CD14-positive monocyte (primary cell): ENCODE data around the gene GPR25. TPM values are rescaled to one million over a fixed set of nuclear protein-coding genes. Genes with fewer than 3 reads are reported as not detected.

Source experiments
- DNase-seq, 3 donors: peaks; one replicate each; pipeline ENCODE4 v3.0.0-alpha.2; 2011 to 2022
- H2AFZ ChIP-seq: 2 replicates; pipeline ENCODE4 v1.6.0; 2012; ENCODE audit warnings: mild to moderate bottlenecking, low read depth, low read length, inconsistent platforms; ENCODE audit not compliant: insufficient read depth, poor library complexity, severe bottlenecking
- H3K27ac ChIP-seq, 2 donors: 1 replicate in 1 of 2; 2 replicates in 1 of 2; pipeline ENCODE4 v1.5.1; 2012 to 2013; ENCODE audit warnings: low read length in 2 of 2, control low read depth in 1 of 2, inconsistent platforms in 1 of 2, low read depth in 1 of 2, mild to moderate bottlenecking in 1 of 2
- H3K27me3 ChIP-seq, 2 donors: one replicate each; pipeline versions ENCODE4 v1.6.0 to v1.6.1; 2011 to 2013; ENCODE audit warnings: low read length in 2 of 2; ENCODE audit not compliant: control insufficient read depth in 2 of 2, insufficient read depth in 2 of 2
- H3K36me3 ChIP-seq, 2 donors: replicated peaks in 1 of 2; 1 replicate in 1 of 2; 2 replicates in 1 of 2; pipeline versions ENCODE4 v1.5.1 to v1.6.1; 2012 to 2013; ENCODE audit warnings: low read length in 2 of 2, control low read depth in 1 of 2, inconsistent platforms in 1 of 2, mild to moderate bottlenecking in 1 of 2; ENCODE audit not compliant: insufficient read depth in 2 of 2, control insufficient read depth in 1 of 2
- H3K4me1 ChIP-seq, 2 donors: 1 replicate in 1 of 2; 2 replicates in 1 of 2; pipeline versions ENCODE4 v1.5.1 to v1.6.1; 2012 to 2013; ENCODE audit warnings: low read length in 2 of 2, control low read depth in 1 of 2, inconsistent platforms in 1 of 2, mild to moderate bottlenecking in 1 of 2, moderate library complexity in 1 of 2; ENCODE audit not compliant: insufficient read depth in 2 of 2, control insufficient read depth in 1 of 2
- H3K4me2 ChIP-seq: replicated peaks from 2 replicates; pipeline ENCODE3; 2012; ENCODE audit warnings: low read length, moderate library complexity, mild to moderate bottlenecking; ENCODE audit not compliant: poor library complexity, severe bottlenecking; ENCODE audit errors: extremely low read depth
- H3K4me3 ChIP-seq, 3 experiments: fragments of 200-600 bp in 1 of 3; sonication (generic) in 1 of 3; replicated peaks in 1 of 3; 1 replicate in 2 of 3; 2 replicates in 1 of 3; pipeline ENCODE4 v1.5.1; 2011 to 2013; ENCODE audit warnings: low read length in 3 of 3, mild to moderate bottlenecking in 3 of 3, control low read depth in 2 of 3, low read depth in 2 of 3, inconsistent platforms in 1 of 3, moderate library complexity in 1 of 3
- H3K79me2 ChIP-seq: 2 replicates; pipeline ENCODE4 v1.6.0; 2012; ENCODE audit warnings: mild to moderate bottlenecking, control low read depth, inconsistent platforms, low read length, moderate library complexity; ENCODE audit not compliant: insufficient read depth
- H3K9ac ChIP-seq: 2 replicates; pipeline ENCODE4 v1.6.0; 2017; ENCODE audit warnings: low read length, mild to moderate bottlenecking; ENCODE audit not compliant: insufficient read depth, poor library complexity, severe bottlenecking
- H3K9me3 ChIP-seq, 2 donors: replicated peaks in 1 of 2; 1 replicate in 1 of 2; 2 replicates in 1 of 2; pipeline versions ENCODE4 v1.5.1 to v1.6.1; 2012 to 2013; ENCODE audit warnings: low read length in 2 of 2, control low read depth in 1 of 2; ENCODE audit not compliant: control insufficient read depth in 1 of 2, insufficient read depth in 1 of 2
- H4K20me1 ChIP-seq: 2 replicates; pipeline ENCODE4 v1.6.0; 2012; ENCODE audit warnings: mild to moderate bottlenecking, low read length, control low read depth, moderate library complexity; ENCODE audit not compliant: insufficient read depth
- H3K27ac Mint-ChIP-seq, 7 donors: one replicate each; pipeline ENCODE4 v1.8.0; 2020; ENCODE audit warnings: mild to moderate bottlenecking in 7 of 7, mixed read lengths in 7 of 7, moderate library complexity in 6 of 7, inconsistent platforms in 2 of 7
- H3K27me3 Mint-ChIP-seq, 3 donors: one replicate each; pipeline ENCODE4 v1.8.0; 2021 to 2022; ENCODE audit warnings: low read depth in 3 of 3, mild to moderate bottlenecking in 3 of 3, mixed read lengths in 3 of 3, moderate library complexity in 3 of 3, inconsistent platforms in 1 of 3
- H3K36me3 Mint-ChIP-seq, 2 donors: one replicate each; pipeline ENCODE4 v1.8.0; 2020; ENCODE audit warnings: mixed read lengths in 2 of 2, inconsistent platforms in 1 of 2, mild to moderate bottlenecking in 1 of 2
- H3K4me1 Mint-ChIP-seq: one replicate; pipeline ENCODE4 v1.8.0; 2020; ENCODE audit warnings: mild to moderate bottlenecking, mixed read lengths
- H3K4me3 Mint-ChIP-seq, 2 donors: one replicate each; pipeline ENCODE4 v1.8.0; 2020; ENCODE audit warnings: mild to moderate bottlenecking in 2 of 2, mixed read lengths in 2 of 2, moderate library complexity in 1 of 2
- H3K9me3 Mint-ChIP-seq, 7 donors: one replicate each; pipeline ENCODE4 v1.8.0; 2020 to 2022; ENCODE audit warnings: mixed read lengths in 7 of 7, mild to moderate bottlenecking in 6 of 7, moderate library complexity in 6 of 7, inconsistent platforms in 2 of 7
- WGBS: methylation state at CpG from one replicate; pipeline ENCODE4 v1.1.5; 2013; ENCODE audit warnings: missing lambda C conversion rate; ENCODE audit not compliant: insufficient coverage; 5-methylcytosine and 5-hydroxymethylcytosine counted together
- intact Hi-C, 2 donors: fragments of 100-400 bp; cut with micrococcal nuclease; formaldehyde crosslinking; loops; one replicate each; pipeline versions ENCODE4 v1.15.0 to v1.15.1; 2023
- polyA plus RNA-seq, 3 donors: library from polyadenylated mRNA; depleted of rRNA in 1 of 3; unstranded in 2 of 3; stranded (reverse) in 1 of 3; fragments of 300-500 nt in 2 of 3; fragments of >200 nt in 1 of 3; fragmentation: Illumina TruSeq in 2 of 3; gene quantifications; 1 replicate in 2 of 3; 2 replicates in 1 of 3; pipeline ENCODE4 v1.2.3, GENCODE V29; 2012 to 2021
- TF ChIP-seq, protein P1 (sequence below): fragments of 200-600 bp; IDR thresholded peaks from one replicate; pipeline ENCODE4 v1.8.0; 2022; ENCODE audit warnings: antibody characterized with exemption, mild to moderate bottlenecking

The GPR25 gene
- polyA plus RNA-seq, 3 donors: 0.13 TPM; not detected in 2

DNA sequence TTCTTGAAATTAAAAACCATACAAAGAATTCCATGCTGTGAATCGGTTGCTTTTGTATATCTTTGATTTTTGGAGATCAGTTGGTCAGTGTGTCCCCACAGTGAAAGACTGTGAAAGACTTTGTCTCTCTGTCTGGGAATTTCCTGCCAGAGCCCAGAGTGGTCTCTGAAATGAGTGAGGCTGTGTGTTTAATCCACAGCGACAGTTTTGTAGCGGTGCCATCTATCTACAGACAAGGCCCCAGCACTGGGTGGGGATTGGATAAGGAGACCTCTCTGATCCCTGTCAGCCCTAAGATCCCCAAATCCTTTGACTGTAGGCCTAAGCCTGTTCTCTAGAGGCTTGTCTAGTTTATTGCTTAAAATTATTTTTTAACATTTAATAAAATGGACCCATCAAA lies 10.3 kb downstream of the GPR25 start:
- no peak overlapping the region for H3K27ac ChIP-seq
- no peaks in the 10 kb centered on the region for H3K9me3 ChIP-seq
- H2AFZ ChIP-seq: no peak overlapping the region
- DNase-seq: no peak
- no peaks in the 10 kb centered on the region for H3K27me3 ChIP-seq
- H3K4me1 Mint-ChIP-seq: peaks cover 6% of the 10 kb centered on the region
- no peaks in the 10 kb centered on the region for H3K79me2 ChIP-seq
- no peak overlapping the region for H3K4me2 ChIP-seq
- no peak overlapping the region for H3K9ac ChIP-seq
- no peaks in the 10 kb centered on the region for H3K36me3 Mint-ChIP-seq
- H3K4me3 Mint-ChIP-seq: no peak overlapping the region
- peaks cover 4 to 6% of the 10 kb centered on the region in 2 donors for H3K4me1 ChIP-seq
- H3K36me3 ChIP-seq: no peaks in the 10 kb centered on the region
- H3K4me3 ChIP-seq: no peak overlapping the region
- no CpG with 5 or more reads among the region's 3 CpGs for WGBS
- TF ChIP-seq, protein P1, sequence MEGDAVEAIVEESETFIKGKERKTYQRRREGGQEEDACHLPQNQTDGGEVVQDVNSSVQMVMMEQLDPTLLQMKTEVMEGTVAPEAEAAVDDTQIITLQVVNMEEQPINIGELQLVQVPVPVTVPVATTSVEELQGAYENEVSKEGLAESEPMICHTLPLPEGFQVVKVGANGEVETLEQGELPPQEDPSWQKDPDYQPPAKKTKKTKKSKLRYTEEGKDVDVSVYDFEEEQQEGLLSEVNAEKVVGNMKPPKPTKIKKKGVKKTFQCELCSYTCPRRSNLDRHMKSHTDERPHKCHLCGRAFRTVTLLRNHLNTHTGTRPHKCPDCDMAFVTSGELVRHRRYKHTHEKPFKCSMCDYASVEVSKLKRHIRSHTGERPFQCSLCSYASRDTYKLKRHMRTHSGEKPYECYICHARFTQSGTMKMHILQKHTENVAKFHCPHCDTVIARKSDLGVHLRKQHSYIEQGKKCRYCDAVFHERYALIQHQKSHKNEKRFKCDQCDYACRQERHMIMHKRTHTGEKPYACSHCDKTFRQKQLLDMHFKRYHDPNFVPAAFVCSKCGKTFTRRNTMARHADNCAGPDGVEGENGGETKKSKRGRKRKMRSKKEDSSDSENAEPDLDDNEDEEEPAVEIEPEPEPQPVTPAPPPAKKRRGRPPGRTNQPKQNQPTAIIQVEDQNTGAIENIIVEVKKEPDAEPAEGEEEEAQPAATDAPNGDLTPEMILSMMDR: no peak
- H3K9me3 Mint-ChIP-seq: no peaks in the 10 kb centered on the region
- peaks cover 0 to 7% (median 3%) of the 10 kb centered on the region in 3 donors for H3K27me3 Mint-ChIP-seq
- H3K27ac Mint-ChIP-seq: no peak overlapping the region
- intact Hi-C loops: no loop called here
- no peaks in the 10 kb centered on the region for H4K20me1 ChIP-seq

DNA sequence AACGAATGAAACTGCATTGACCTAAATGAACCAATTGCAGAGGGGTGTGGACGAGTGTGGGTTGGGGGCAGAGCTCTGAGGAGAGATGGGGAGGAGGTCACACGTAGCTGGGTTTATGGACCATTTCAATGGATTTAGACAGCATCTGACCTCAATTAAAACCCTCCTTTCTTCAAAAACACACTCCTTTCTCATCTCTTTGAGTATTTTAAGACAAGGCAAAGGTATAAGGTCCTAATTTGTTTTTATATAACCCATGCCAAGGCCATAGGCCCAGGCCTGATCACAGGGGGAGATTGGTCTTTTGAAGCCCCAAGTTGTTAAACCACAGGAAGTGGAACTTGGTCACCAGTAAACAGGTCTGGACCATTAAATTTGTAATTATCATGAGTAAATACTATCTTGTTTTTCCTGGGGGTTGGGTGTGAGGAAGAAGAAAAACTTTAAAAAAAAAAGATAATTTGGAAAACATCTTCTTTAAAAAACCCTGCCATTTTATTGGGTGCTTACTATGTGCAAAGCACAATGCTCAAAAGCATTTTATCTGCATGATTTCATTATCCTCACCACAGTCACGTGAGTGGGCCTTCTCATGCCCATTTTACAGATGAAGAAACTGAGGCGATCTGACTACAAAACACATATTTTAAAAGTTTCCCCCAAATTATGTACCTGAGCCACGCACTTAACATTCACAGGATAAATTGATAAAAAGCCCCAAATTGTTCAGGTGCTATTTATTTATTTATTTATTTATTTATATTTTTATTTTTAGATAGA lies 13.0 kb downstream of the GPR25 start:
- intact Hi-C loops: no loop called here

More for the DNA sequence above, 13.0 kb downstream of the GPR25 start:
- no peak overlapping the region for H3K4me3 ChIP-seq
- Mint-ChIP-seq H3K27me3 (peaks cover 0 to 13% (median 5%) of the 10 kb centered on the region in 3 donors), H3K36me3 (no peaks in the 10 kb centered on the region), H3K4me3 (no peak overlapping the region), H3K27ac (no peak overlapping the region), H3K4me1 (peaks cover 29% of the 10 kb centered on the region), H3K9me3 (peaks cover 0 to 2% (median 0%) of the 10 kb centered on the region in 7 donors)
- H3K9ac ChIP-seq: no peak overlapping the region
- H3K27ac ChIP-seq: no peak overlapping the region
- DNase-seq: no peak
- TF ChIP-seq, protein P1: no peak
- WGBS: 80% methylated on average over 1 of the region's 6 CpGs
- H3K4me1 ChIP-seq: peaks cover 21 to 23% of the 10 kb centered on the region in 2 donors
- no peaks in the 10 kb centered on the region for H3K36me3 ChIP-seq
- H4K20me1 ChIP-seq: no peaks in the 10 kb centered on the region
- H3K4me2 ChIP-seq: no peak overlapping the region
- H3K27me3 ChIP-seq: no peaks in the 10 kb centered on the region
- H3K79me2 ChIP-seq: no peaks in the 10 kb centered on the region
- H3K9me3 ChIP-seq: no peaks in the 10 kb centered on the region
- H2AFZ ChIP-seq: no peak overlapping the region
